Natural killer cell (primary cell): Measurements from ENCODE around the gene FAM3D. TPM values are rescaled to one million over a fixed set of nuclear protein-coding genes. Genes with fewer than 3 reads are reported as not detected.

Source experiments
- ATAC-seq, 3 donors: fragments of 150-1000 bp in 2 of 3; fragments of 200-7000 bp in 1 of 3; cut with Tn5 transposase; 1 replicate in 1 of 3; 2 replicates in 2 of 3; pipeline ENCODE4 v1.10.0; 2021; ENCODE audit warnings: mild to moderate bottlenecking in 2 of 3, moderate library complexity in 2 of 3
- DNase-seq, 2 donors: peaks; one replicate each; pipeline versions ENCODE4 v3.0.0 to v3.0.0-alpha.2; 2013 to 2021; ENCODE audit warnings: mixed read lengths in 1 of 2
- H3K27ac ChIP-seq: one replicate; pipeline ENCODE4 v1.5.1; 2013; ENCODE audit warnings: mild to moderate bottlenecking, low read length
- H3K27me3 ChIP-seq: one replicate; pipeline ENCODE4 v1.6.1; 2013; ENCODE audit warnings: low read length; ENCODE audit not compliant: control insufficient read depth, insufficient read depth
- H3K36me3 ChIP-seq: one replicate; pipeline ENCODE4 v1.6.1; 2013; ENCODE audit warnings: low read length; ENCODE audit not compliant: control insufficient read depth, insufficient read depth
- H3K4me1 ChIP-seq: one replicate; pipeline ENCODE4 v1.6.1; 2013; ENCODE audit warnings: low read length; ENCODE audit not compliant: control insufficient read depth, insufficient read depth
- H3K4me3 ChIP-seq: one replicate; pipeline ENCODE4 v1.5.1; 2013; ENCODE audit warnings: low read length
- H3K9me3 ChIP-seq: one replicate; pipeline ENCODE4 v1.6.1; 2013; ENCODE audit warnings: low read length; ENCODE audit not compliant: control insufficient read depth, insufficient read depth
- H3K27ac Mint-ChIP-seq, 2 donors: one replicate each; pipeline ENCODE4 v1.8.0; 2022; ENCODE audit warnings: mild to moderate bottlenecking in 2 of 2, mixed read lengths in 2 of 2, moderate library complexity in 1 of 2
- H3K27me3 Mint-ChIP-seq, 2 donors: one replicate each; pipeline ENCODE4 v1.8.0; 2022; ENCODE audit warnings: low read depth in 2 of 2, mixed read lengths in 2 of 2
- H3K36me3 Mint-ChIP-seq: one replicate; pipeline ENCODE4 v1.8.0; 2022; ENCODE audit warnings: mixed read lengths
- H3K4me1 Mint-ChIP-seq, 2 donors: one replicate each; pipeline ENCODE4 v1.8.0; 2022; ENCODE audit warnings: mixed read lengths in 2 of 2
- H3K4me3 Mint-ChIP-seq: one replicate; pipeline ENCODE4 v1.8.0; 2022; ENCODE audit warnings: mild to moderate bottlenecking, moderate library complexity, mixed read lengths
- H3K9me3 Mint-ChIP-seq, 2 donors: one replicate each; pipeline ENCODE4 v1.8.0; 2022; ENCODE audit warnings: mixed read lengths in 2 of 2
- WGBS: methylation state at CpG from one replicate; pipeline ENCODE4 v1.1.7; 2013; ENCODE audit warnings: missing lambda C conversion rate; ENCODE audit not compliant: insufficient coverage; 5-methylcytosine and 5-hydroxymethylcytosine counted together
- intact Hi-C: fragments of 100-400 bp; cut with micrococcal nuclease; formaldehyde crosslinking; loops from one replicate; pipeline ENCODE4 v1.14.2; 2022
- total RNA-seq, 4 donors: library from RNA; stranded (reverse); fragments of 120-200 nt in 1 of 4; gene quantifications; one replicate each; pipeline versions ENCODE4 v1.2.3 to v1.2.4, GENCODE V29; 2013 to 2022
- TF ChIP-seq, protein P1 (sequence below): fragments of 200-600 bp; IDR thresholded peaks from one replicate; pipeline ENCODE4 v1.8.0; 2022; ENCODE audit warnings: antibody characterized with exemption

The FAM3D gene
- total RNA-seq, 3 donors from 2014 or later (not counting 1 experiment from before 2014, with no cell fraction given) = not detected

DNA sequence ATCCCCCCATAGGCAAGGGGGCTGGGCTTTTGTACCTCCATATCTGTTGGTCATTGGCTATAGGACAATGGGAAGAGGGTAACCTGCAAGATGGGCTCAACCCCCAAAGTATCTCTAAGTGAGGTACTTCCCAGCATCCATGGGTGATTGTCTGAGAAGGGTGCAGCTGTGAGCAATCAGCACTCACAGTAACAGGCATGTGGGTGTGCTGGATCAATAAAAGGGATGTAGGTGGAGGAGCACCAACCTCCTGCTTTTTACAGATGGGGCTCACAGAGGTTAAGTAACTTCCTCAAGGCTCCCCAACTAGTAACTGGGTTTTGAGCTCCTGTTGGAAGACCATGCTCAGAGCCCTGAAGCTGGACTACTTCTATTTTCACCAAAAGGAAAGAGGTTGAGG, 63.0 kb downstream of the FAM3D start:
- no peak overlapping the region for H3K27ac ChIP-seq
- TF ChIP-seq, protein P1, sequence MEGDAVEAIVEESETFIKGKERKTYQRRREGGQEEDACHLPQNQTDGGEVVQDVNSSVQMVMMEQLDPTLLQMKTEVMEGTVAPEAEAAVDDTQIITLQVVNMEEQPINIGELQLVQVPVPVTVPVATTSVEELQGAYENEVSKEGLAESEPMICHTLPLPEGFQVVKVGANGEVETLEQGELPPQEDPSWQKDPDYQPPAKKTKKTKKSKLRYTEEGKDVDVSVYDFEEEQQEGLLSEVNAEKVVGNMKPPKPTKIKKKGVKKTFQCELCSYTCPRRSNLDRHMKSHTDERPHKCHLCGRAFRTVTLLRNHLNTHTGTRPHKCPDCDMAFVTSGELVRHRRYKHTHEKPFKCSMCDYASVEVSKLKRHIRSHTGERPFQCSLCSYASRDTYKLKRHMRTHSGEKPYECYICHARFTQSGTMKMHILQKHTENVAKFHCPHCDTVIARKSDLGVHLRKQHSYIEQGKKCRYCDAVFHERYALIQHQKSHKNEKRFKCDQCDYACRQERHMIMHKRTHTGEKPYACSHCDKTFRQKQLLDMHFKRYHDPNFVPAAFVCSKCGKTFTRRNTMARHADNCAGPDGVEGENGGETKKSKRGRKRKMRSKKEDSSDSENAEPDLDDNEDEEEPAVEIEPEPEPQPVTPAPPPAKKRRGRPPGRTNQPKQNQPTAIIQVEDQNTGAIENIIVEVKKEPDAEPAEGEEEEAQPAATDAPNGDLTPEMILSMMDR = no peak
- intact Hi-C loops = no loop called here
- H3K4me3 ChIP-seq = no peak overlapping the region
- no peak for DNase-seq
- Mint-ChIP-seq H3K36me3 (no peaks in the 10 kb centered on the region), H3K4me3 (no peak overlapping the region), H3K9me3 (no peaks in the 10 kb centered on the region), H3K27me3 (peaks cover 13 to 37% of the 10 kb centered on the region in 2 donors), H3K4me1 (peaks cover 7% of the 10 kb centered on the region in 2 donors), H3K27ac (no peak overlapping the region)
- H3K36me3 ChIP-seq = no peaks in the 10 kb centered on the region
- no peaks in the 10 kb centered on the region for H3K4me1 ChIP-seq
- no peaks in the 10 kb centered on the region for H3K9me3 ChIP-seq
- ATAC-seq = no peak
- no peaks in the 10 kb centered on the region for H3K27me3 ChIP-seq

DNA sequence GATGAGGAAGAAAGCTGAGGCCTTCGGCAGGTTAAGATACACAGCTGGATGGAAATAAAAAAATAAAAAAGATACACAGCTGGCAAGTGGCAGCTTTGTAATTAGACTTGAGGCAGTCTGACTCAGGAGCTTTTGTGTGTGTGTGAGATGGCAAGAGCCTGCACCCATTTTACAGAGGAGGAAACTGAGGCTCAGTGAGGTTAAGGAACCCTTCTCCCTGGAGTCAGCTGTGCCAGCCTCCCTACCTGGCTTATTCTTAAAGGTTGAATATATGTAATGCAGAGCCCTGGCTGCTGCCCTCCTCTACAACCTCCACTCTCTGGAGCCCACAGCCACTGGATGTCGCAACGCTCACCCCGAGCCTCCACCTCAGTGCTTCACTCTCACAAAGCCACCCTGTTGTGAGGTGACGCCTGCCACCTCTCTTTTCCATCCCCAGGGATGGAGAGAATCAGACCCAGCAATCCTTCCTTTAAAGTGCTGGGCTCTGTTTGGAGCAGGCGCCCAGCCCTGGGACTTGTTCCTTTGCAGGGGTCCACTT, 68.7 kb downstream of the FAM3D start:
- no peak overlapping the region for H3K27ac Mint-ChIP-seq
- Histone ChIP-seq H3K4me3 (no peak overlapping the region), H3K27ac (no peak overlapping the region), H3K36me3 (no peaks in the 10 kb centered on the region), H3K4me1 (no peaks in the 10 kb centered on the region), H3K27me3 (no peaks in the 10 kb centered on the region), H3K9me3 (no peaks in the 10 kb centered on the region)
- TF ChIP-seq, protein P1 = no peak
- H3K9me3 Mint-ChIP-seq = no peaks in the 10 kb centered on the region
- WGBS = 76% methylated on average over 6 of the region's 6 CpGs
- H3K27me3 Mint-ChIP-seq = peaks cover 11 to 16% of the 10 kb centered on the region in 2 donors
- DNase-seq (no peak), ATAC-seq (no peak)
- no peak overlapping the region for H3K4me3 Mint-ChIP-seq
- H3K36me3 Mint-ChIP-seq = no peaks in the 10 kb centered on the region
- intact Hi-C loops = no loop called here
- no peaks in the 10 kb centered on the region for H3K4me1 Mint-ChIP-seq

DNA sequence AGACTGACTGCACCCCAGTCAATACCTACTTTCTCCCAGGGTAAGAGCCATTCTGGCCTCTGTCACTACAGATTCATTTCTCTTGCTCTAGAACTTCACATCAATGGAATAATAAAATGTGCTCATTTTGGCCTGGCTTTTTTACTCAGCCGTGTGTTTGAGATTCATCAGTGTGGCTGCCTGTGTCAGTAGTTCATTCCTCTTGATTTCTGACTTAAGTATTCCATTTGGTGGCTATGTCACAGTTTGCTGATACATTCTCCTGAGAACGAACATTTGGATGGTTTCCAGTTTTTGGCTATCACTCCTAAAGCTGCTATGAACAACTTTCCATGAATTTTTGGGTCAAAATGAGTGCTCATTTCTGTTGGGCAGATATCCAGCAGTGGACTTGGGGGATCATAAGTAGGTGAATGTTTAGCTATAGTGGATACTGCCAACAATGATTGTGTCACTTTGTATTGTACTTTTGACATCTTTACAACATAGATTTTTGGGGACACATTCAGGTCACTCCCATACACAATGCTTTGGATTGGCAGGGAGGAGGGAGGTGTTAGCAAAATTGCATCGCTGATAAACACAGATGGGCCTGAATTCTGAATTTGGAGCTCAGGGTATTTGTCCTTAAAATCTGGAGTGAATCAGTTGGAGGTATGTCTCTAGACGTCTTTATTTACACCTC, 69.6 kb downstream of the FAM3D start:
- no peak for ATAC-seq
- Histone ChIP-seq H3K4me1 (no peaks in the 10 kb centered on the region), H3K9me3 (no peaks in the 10 kb centered on the region), H3K27me3 (no peaks in the 10 kb centered on the region), H3K27ac (no peak overlapping the region), H3K4me3 (no peak overlapping the region), H3K36me3 (no peaks in the 10 kb centered on the region)
- Mint-ChIP-seq H3K27ac (no peak overlapping the region), H3K36me3 (no peaks in the 10 kb centered on the region), H3K27me3 (peaks cover 9 to 11% of the 10 kb centered on the region in 2 donors), H3K4me3 (no peak overlapping the region), H3K4me1 (no peaks in the 10 kb centered on the region), H3K9me3 (no peaks in the 10 kb centered on the region)
- intact Hi-C loops = no loop called here
- no peak for DNase-seq
- TF ChIP-seq, protein P1 = no peak
- WGBS = 72% methylated on average over 3 of the region's 4 CpGs

DNA sequence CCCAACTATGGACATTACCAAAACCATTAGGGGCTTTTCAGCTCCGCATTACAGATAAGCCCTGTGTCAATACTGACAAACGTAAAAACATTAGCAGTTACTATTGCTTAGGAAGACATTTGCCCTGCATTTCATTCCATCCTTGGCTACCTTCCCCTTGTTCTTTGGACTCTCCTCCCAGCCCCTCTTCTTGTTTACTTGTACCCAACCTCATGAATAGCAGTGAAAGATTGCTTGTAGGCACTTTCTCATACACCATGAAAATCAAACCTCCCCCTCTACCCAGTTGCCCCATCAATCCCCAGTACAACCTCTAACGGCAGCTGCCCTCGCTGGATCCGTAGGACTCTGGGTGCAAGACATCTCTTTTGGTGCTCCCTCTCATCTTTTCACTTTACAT, 72.5 kb downstream of the FAM3D start:
- TF ChIP-seq, protein P1 = no peak
- H3K9me3 ChIP-seq = no peaks in the 10 kb centered on the region
- H3K27me3 ChIP-seq = no peaks in the 10 kb centered on the region
- ATAC-seq (no peak), DNase-seq (no peak)
- Mint-ChIP-seq H3K9me3 (no peaks in the 10 kb centered on the region), H3K36me3 (no peaks in the 10 kb centered on the region), H3K27me3 (peaks cover 8% of the 10 kb centered on the region in 2 donors), H3K4me3 (no peak overlapping the region), H3K27ac (no peak overlapping the region), H3K4me1 (no peaks in the 10 kb centered on the region)
- WGBS = 91% methylated on average over 5 of the region's 5 CpGs
- H3K4me1 ChIP-seq = no peaks in the 10 kb centered on the region
- intact Hi-C loops = no loop called here
- H3K27ac ChIP-seq = no peak overlapping the region
- H3K4me3 ChIP-seq = no peak overlapping the region
- H3K36me3 ChIP-seq = no peaks in the 10 kb centered on the region
